Testis (tissue), 3 donors: ENCODE results near the gene SPTBN4. TPM values are rescaled to one million over a fixed set of nuclear protein-coding genes. Genes with fewer than 3 reads are reported as not detected.

Experiments
- DNase-seq: peaks from one replicate; pipeline ENCODE4 v3.0.0-alpha.2; 2019
- H3K27ac ChIP-seq, 2 donors: fragments of 200-600 bp; sonication (generic); one replicate each; pipeline ENCODE4 v1.5.1; 2019
- H3K27me3 ChIP-seq: fragments of 200-600 bp; sonication (generic); one replicate; pipeline ENCODE4 v1.5.1; 2019
- H3K36me3 ChIP-seq: fragments of 200-600 bp; sonication (generic); one replicate; pipeline ENCODE4 v1.5.1; 2017; ENCODE audit warnings: low read depth; ENCODE audit errors: missing control alignments
- H3K4me1 ChIP-seq: fragments of 200-600 bp; sonication (generic); one replicate; pipeline ENCODE4 v1.5.1; 2019
- H3K4me3 ChIP-seq, 2 donors: fragments of 200-600 bp; sonication (generic); one replicate each; pipeline ENCODE4 v1.5.1; 2017 to 2019
- H3K9me3 ChIP-seq: fragments of 200-600 bp; sonication (generic); one replicate; pipeline ENCODE4 v1.5.1; 2017
- POLR2A ChIP-seq: fragments of 450-650 bp; IDR thresholded peaks from one replicate; pipeline ENCODE4 v1.6.1; 2017; ENCODE audit warnings: antibody characterized with exemption, mild to moderate bottlenecking, moderate library complexity
- WGBS, 2 donors: methylation state at CpG; one replicate each; pipeline ENCODE4 v1.1.5; 2018; 5-methylcytosine and 5-hydroxymethylcytosine counted together
- intact Hi-C: fragments of 100-400 bp; cut with DNase I; formaldehyde crosslinking; loops from one replicate; pipeline ENCODE4 v1.15.1; 2023; ENCODE audit warnings: low total_unique reads
- polyA plus RNA-seq: library from polyadenylated mRNA; stranded (reverse); fragments of 350-450 nt; fragmentation: Illumina TruSeq; extraction: RNeasy Lipid Tissue Mini Kit (QIAGEN cat#74804); gene quantifications from one replicate; pipeline ENCODE4 v1.2.3, GENCODE V29; 2014; ENCODE audit warnings: low read depth, low replicate concordance; ENCODE audit not compliant: insufficient read depth
- total RNA-seq, 2 donors: library from RNA; depleted of rRNA; stranded (reverse); fragments of >200 nt; gene quantifications; one replicate each; pipeline ENCODE4 v1.2.3, GENCODE V29; 2016
- TF ChIP-seq, protein P1 (sequence below), 3 experiments: fragments of 450-650 bp in 2 of 3; fragments of 200-600 bp in 1 of 3; sonication (generic) in 1 of 3; IDR thresholded peaks; one replicate each; pipeline ENCODE4 v1.5.1; 2016 to 2019; ENCODE audit warnings: antibody characterized with exemption in 3 of 3, mild to moderate bottlenecking in 2 of 3, moderate library complexity in 1 of 3

SPTBN4 gene
- total and polyA plus RNA-seq, 3 donors from 2014 or later, result 7.2 to 27.9 (median 18.3) TPM

DNA sequence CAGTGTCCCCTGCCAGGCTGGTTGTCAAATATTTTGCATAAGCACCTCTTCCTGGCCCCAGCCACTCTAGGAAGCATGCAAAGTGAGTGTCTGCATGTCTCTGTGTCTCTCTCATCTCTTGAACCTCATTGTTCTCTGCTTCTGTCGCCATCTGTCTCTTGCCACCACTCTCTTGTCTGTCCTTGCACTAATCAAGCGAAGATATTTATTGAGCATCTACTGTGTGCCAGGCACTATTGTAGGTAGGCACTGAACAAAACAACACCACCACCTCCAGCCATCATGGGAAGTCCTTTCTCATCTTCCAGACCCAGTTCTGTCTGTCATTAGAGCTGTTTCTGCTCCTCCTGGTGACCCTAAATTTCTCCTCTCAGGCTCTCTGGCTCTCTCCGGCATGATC lies 57.9 kb downstream of the SPTBN4 start:
- Histone ChIP-seq H3K4me1 (peaks cover 8% of the 10 kb centered on the region), H3K27me3 (no peaks in the 10 kb centered on the region), H3K4me3 (no peak overlapping the region), H3K9me3 (no peaks in the 10 kb centered on the region), H3K27ac (no peak overlapping the region), H3K36me3 (no peaks in the 10 kb centered on the region)
- no peak for DNase-seq
- TF ChIP-seq, protein P1, sequence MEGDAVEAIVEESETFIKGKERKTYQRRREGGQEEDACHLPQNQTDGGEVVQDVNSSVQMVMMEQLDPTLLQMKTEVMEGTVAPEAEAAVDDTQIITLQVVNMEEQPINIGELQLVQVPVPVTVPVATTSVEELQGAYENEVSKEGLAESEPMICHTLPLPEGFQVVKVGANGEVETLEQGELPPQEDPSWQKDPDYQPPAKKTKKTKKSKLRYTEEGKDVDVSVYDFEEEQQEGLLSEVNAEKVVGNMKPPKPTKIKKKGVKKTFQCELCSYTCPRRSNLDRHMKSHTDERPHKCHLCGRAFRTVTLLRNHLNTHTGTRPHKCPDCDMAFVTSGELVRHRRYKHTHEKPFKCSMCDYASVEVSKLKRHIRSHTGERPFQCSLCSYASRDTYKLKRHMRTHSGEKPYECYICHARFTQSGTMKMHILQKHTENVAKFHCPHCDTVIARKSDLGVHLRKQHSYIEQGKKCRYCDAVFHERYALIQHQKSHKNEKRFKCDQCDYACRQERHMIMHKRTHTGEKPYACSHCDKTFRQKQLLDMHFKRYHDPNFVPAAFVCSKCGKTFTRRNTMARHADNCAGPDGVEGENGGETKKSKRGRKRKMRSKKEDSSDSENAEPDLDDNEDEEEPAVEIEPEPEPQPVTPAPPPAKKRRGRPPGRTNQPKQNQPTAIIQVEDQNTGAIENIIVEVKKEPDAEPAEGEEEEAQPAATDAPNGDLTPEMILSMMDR (IDR thresholded peaks at IDR 0.05), result no peak
- TF ChIP-seq POLR2A, result no peak
- intact Hi-C loops, result no loop called here
- 87 to 95% methylated on average over 3 of the region's 3 CpGs for WGBS, 2 donors

DNA sequence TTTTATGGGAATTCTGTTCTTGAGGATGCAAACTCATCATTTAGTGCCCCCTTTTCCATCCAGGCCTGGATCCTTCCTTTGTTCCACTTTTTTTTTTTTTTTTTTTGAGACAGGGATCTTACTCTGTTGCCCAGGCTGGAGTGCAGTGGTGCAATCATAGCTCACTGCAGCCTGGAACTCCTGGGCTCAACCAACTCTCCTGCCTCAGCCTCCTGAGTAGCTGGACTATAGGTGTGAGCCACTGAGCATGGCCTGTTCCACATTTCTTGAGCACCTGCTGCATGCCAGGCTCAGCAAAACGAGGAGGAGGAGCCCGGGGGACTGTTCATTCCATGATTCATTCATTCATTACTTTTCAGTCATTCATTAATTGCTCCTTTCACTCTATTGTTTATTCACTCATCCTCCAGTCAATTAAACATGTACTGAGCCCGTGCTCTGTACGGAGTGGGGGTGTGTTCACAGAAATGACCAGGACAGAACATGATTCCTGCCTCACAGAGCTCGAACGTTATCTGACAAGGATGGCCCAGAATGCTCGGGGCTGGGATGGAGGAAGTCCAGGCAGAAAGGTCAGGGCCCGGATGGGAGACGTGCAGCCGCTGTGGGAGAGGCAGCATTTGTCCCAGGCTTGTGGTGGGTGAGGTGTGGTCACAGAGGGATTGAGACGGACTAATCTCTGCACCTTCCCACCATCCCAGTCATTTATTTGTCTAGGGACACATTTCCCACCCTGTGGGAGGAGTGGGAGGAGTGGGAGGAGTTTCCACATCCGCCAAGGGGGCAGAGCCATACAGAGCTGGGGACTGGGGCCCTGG lies 58.6 kb downstream of the SPTBN4 start:
- WGBS, 2 donors, result 60% methylated on average over 12 of the region's 12 CpGs
- no peak for TF ChIP-seq POLR2A
- TF ChIP-seq, protein P1 (IDR thresholded peaks at IDR 0.05), result no peak
- peaks cover 12% of the 10 kb centered on the region for H3K4me1 ChIP-seq
- DNase-seq, result no peak
- H3K27ac ChIP-seq, result no peak overlapping the region
- no peaks in the 10 kb centered on the region for H3K9me3 ChIP-seq
- H3K4me3 ChIP-seq, result no peak overlapping the region
- intact Hi-C loops, result no loop called here
- H3K27me3 ChIP-seq, result no peaks in the 10 kb centered on the region
- H3K36me3 ChIP-seq, result no peaks in the 10 kb centered on the region

GRCh38 chr19:40528078-40528477 lies 61.3 kb downstream of the SPTBN4 start:
- Histone ChIP-seq H3K4me1 (peaks cover 14% of the 10 kb centered on the region), H3K36me3 (no peaks in the 10 kb centered on the region), H3K4me3 (no peak overlapping the region), H3K27me3 (no peaks in the 10 kb centered on the region), H3K27ac (no peak overlapping the region), H3K9me3 (no peaks in the 10 kb centered on the region)
- DNase-seq, result no peak
- intact Hi-C loops, result no loop called here
- TF ChIP-seq POLR2A, result no peak
- TF ChIP-seq, protein P1 (IDR thresholded peaks at IDR 0.05), result no peak
- 91 to 93% methylated on average over 6 of the region's 6 CpGs for WGBS, 2 donors

DNA sequence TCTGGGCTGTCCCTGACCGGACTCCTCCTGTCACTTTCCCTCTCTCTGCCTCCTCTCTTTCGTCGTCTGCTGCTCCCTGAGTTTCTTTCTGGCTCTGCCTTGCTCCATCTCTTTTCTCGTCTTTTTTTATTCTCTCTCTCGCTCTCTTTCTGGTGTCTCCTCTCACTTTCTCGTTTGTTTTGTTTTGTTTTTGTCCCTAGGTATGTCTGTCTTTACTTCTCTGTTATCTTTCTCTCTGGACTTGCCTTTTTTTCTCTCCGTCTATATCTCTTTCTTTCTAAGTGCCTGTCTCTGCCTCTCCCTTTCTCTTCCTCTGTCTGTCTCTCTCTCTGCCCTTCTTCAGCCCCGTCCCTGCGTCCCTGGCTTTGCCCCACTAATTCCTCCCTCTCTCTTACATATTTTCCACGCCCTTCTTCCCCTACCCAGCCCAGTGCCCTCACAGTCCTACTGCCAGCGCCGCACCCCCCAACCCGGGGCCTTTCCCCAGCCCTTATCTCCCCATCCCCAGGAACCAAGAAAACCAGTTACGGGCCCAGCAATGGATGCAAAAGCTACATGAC lies 61.8 kb downstream of the SPTBN4 start:
- TF ChIP-seq, protein P1 (IDR thresholded peaks at IDR 0.05), result no peak
- TF ChIP-seq POLR2A, result no peak
- H3K27ac ChIP-seq, result no peak overlapping the region
- no peaks in the 10 kb centered on the region for H3K27me3 ChIP-seq
- no peak for DNase-seq
- H3K36me3 ChIP-seq, result no peaks in the 10 kb centered on the region
- intact Hi-C loops, result no loop called here
- peaks cover 11% of the 10 kb centered on the region for H3K4me1 ChIP-seq
- H3K9me3 ChIP-seq, result no peaks in the 10 kb centered on the region
- peak overlapping the region; percentile 49 to 59 for H3K4me3 ChIP-seq
- 67 to 68% methylated on average over 14 of the region's 14 CpGs for WGBS, 2 donors
